HG03558 (cell line): ENCODE measurements around the gene IFT27.

Source experiments
- ATAC-seq: cut with Tn5 transposase; IDR thresholded peaks from one replicate; pipeline ENCODE4 v1.9.1; 2021; ENCODE audit warnings: moderate number of reproducible peaks; ENCODE audit not compliant: unreplicated experiment; ENCODE audit errors: extremely low read depth

The IFT27 gene

GRCh38 chr22:36775964-36776669 is at the start of gene IFT27:
TSS of gene IFT27 (minus strand) at chr22:36776119. CDS start at chr22:36775707, 412 bp downstream.
- peak; percentile 77 for ATAC-seq

- no peak for ATAC-seq
Measured at GRCh38 chr22:36824655-36825054, 48.7 kb upstream of the IFT27 start.

GRCh38 chr22:36823186-36823839 is 47.4 kb upstream of the IFT27 start:
- no peak for ATAC-seq

GRCh38 chr22:36822581-36822980 is 46.7 kb upstream of the IFT27 start:
- no peak for ATAC-seq

- ATAC-seq: no peak
Measured at GRCh38 chr22:36819112-36819511, 43.2 kb upstream of the IFT27 start.

- ATAC-seq: no peak
Measured at GRCh38 chr22:36818010-36818642, 42.2 kb upstream of the IFT27 start.

- no peak for ATAC-seq
Measured at GRCh38 chr22:36817525-36817848, 41.6 kb upstream of the IFT27 start.

- ATAC-seq: no peak
Measured at GRCh38 chr22:36816636-36817524, 41.0 kb upstream of the IFT27 start, which contains the start of gene PVALB. TSS of gene PVALB (minus strand) at chr22:36817035. CDS start at chr22:36817005, 30 bp downstream.

GRCh38 chr22:36816339-36816635 is 40.4 kb upstream of the IFT27 start:
- ATAC-seq: no peak

GRCh38 chr22:36815558-36816338 is 39.8 kb upstream of the IFT27 start:
- ATAC-seq: no peak

- ATAC-seq: no peak
Measured at GRCh38 chr22:36814801-36815200, 38.9 kb upstream of the IFT27 start.

- no peak for ATAC-seq
Measured at GRCh38 chr22:36811094-36811800, 35.3 kb upstream of the IFT27 start.

GRCh38 chr22:36809351-36809750 is 33.4 kb upstream of the IFT27 start:
- ATAC-seq: no peak

GRCh38 chr22:36808721-36809344 is 32.9 kb upstream of the IFT27 start:
- no peak for ATAC-seq

GRCh38 chr22:36807627-36808026 is 31.7 kb upstream of the IFT27 start:
- no peak for ATAC-seq

GRCh38 chr22:36806835-36807234 is 30.9 kb upstream of the IFT27 start:
- ATAC-seq: no peak

GRCh38 chr22:36803358-36803757 is 27.4 kb upstream of the IFT27 start:
- ATAC-seq: no peak

- no peak for ATAC-seq
Measured at GRCh38 chr22:36798674-36799066, 22.8 kb upstream of the IFT27 start.
